Measurements from ENCODE around the gene LYSMD1.

LYSMD1 gene

GRCh38 chr1:151143986-151144385 lies 21.7 kb downstream of the LYSMD1 start:
- peaks cover 0 to 6% of the 10 kb centered on the region in 2 donors for H3K27me3 Mint-ChIP-seq
- H3K27ac Mint-ChIP-seq = no peak overlapping the region
- no peaks in the 10 kb centered on the region for H3K36me3 Mint-ChIP-seq (ENCODE audit: insufficient read depth)
- no peaks in the 10 kb centered on the region for H3K9me3 Mint-ChIP-seq
- peaks cover 7 to 13% of the 10 kb centered on the region in 2 donors for H3K4me1 Mint-ChIP-seq (ENCODE audit: low read depth in 2 of 2)
- ATAC-seq (replicated peaks) = no peak
- no peak for DNase-seq
- no peak overlapping the region for H3K4me3 Mint-ChIP-seq

GRCh38 chr1:151143057-151143435 lies 22.7 kb downstream of the LYSMD1 start:
- Mint-ChIP-seq H3K4me1 (ENCODE audit: low read depth in 2 of 2) (peaks cover 7 to 13% of the 10 kb centered on the region in 2 donors), H3K36me3 (ENCODE audit: insufficient read depth) (no peaks in the 10 kb centered on the region), H3K27me3 (peaks cover 0 to 6% of the 10 kb centered on the region in 2 donors), H3K9me3 (no peaks in the 10 kb centered on the region), H3K4me3 (no peak overlapping the region), H3K27ac (no peak overlapping the region)
- DNase-seq (no peak), ATAC-seq (replicated peaks) (no peak)

- DNase-seq = no peak
- no peak overlapping the region for H3K4me3 Mint-ChIP-seq
- H3K27me3 Mint-ChIP-seq = peaks cover 0 to 6% of the 10 kb centered on the region in 2 donors
- peaks cover 7 to 13% of the 10 kb centered on the region in 2 donors for H3K4me1 Mint-ChIP-seq (ENCODE audit: low read depth in 2 of 2)
- no peaks in the 10 kb centered on the region for H3K36me3 Mint-ChIP-seq (ENCODE audit: insufficient read depth)
- H3K27ac Mint-ChIP-seq = no peak overlapping the region
- no peak for ATAC-seq (replicated peaks)
- no peaks in the 10 kb centered on the region for H3K9me3 Mint-ChIP-seq
Observed at GRCh38 chr1:151142411-151143056, 23.2 kb downstream of the LYSMD1 start.

GRCh38 chr1:151137789-151138188 lies 27.9 kb downstream of the LYSMD1 start:
- H3K4me3 Mint-ChIP-seq = no peak overlapping the region
- DNase-seq = no peak
- no peaks in the 10 kb centered on the region for H3K9me3 Mint-ChIP-seq
- ATAC-seq (replicated peaks) = no peak
- no peaks in the 10 kb centered on the region for H3K36me3 Mint-ChIP-seq (ENCODE audit: insufficient read depth)
- no peak overlapping the region for H3K27ac Mint-ChIP-seq
- H3K27me3 Mint-ChIP-seq = no peaks in the 10 kb centered on the region
- peaks cover 0 to 4% of the 10 kb centered on the region in 2 donors for H3K4me1 Mint-ChIP-seq (ENCODE audit: low read depth in 2 of 2)

- DNase-seq (no peak), ATAC-seq (replicated peaks) (no peak)
- Mint-ChIP-seq H3K4me1 (ENCODE audit: low read depth in 2 of 2) (peaks cover 1 to 4% of the 10 kb centered on the region in 2 donors), H3K36me3 (ENCODE audit: insufficient read depth) (no peaks in the 10 kb centered on the region), H3K27ac (no peak overlapping the region), H3K4me3 (no peak overlapping the region), H3K27me3 (peaks cover 0 to 14% of the 10 kb centered on the region in 2 donors), H3K9me3 (no peaks in the 10 kb centered on the region)
Observed at GRCh38 chr1:151135433-151136385, 30.0 kb downstream of the LYSMD1 start.

GRCh38 chr1:151134991-151135390 lies 30.7 kb downstream of the LYSMD1 start:
- no peaks in the 10 kb centered on the region for H3K9me3 Mint-ChIP-seq
- peaks cover 0 to 16% of the 10 kb centered on the region in 2 donors for H3K27me3 Mint-ChIP-seq
- no peaks in the 10 kb centered on the region for H3K36me3 Mint-ChIP-seq (ENCODE audit: insufficient read depth)
- ATAC-seq (replicated peaks) (no peak), DNase-seq (no peak)
- H3K4me1 Mint-ChIP-seq (ENCODE audit: low read depth in 2 of 2) = peaks cover 1 to 4% of the 10 kb centered on the region in 2 donors
- no peak overlapping the region for H3K4me3 Mint-ChIP-seq
- H3K27ac Mint-ChIP-seq = no peak overlapping the region

GRCh38 chr1:151134396-151134795 lies 31.3 kb downstream of the LYSMD1 start:
- DNase-seq (no peak), ATAC-seq (replicated peaks) (no peak)
- Mint-ChIP-seq H3K27me3 (peaks cover 0 to 16% of the 10 kb centered on the region in 2 donors), H3K9me3 (no peaks in the 10 kb centered on the region), H3K4me3 (no peak overlapping the region), H3K27ac (no peak overlapping the region), H3K4me1 (ENCODE audit: low read depth in 2 of 2) (peaks cover 1 to 4% of the 10 kb centered on the region in 2 donors), H3K36me3 (ENCODE audit: insufficient read depth) (no peaks in the 10 kb centered on the region)

GRCh38 chr1:151133018-151133806 lies 32.5 kb downstream of the LYSMD1 start:
- Mint-ChIP-seq H3K27ac (no peak overlapping the region), H3K9me3 (no peaks in the 10 kb centered on the region), H3K27me3 (peaks cover 0 to 16% of the 10 kb centered on the region in 2 donors), H3K36me3 (ENCODE audit: insufficient read depth) (peaks cover 5% of the 10 kb centered on the region), H3K4me3 (no peak overlapping the region), H3K4me1 (ENCODE audit: low read depth in 2 of 2) (peaks cover 1 to 4% of the 10 kb centered on the region in 2 donors)
- ATAC-seq (replicated peaks) = no peak
- DNase-seq = no peak

GRCh38 chr1:151132335-151133017 lies 33.2 kb downstream of the LYSMD1 start:
- Mint-ChIP-seq H3K36me3 (ENCODE audit: insufficient read depth) (peaks cover 5% of the 10 kb centered on the region), H3K4me3 (peak overlapping the region in 1 of 2 donors; percentile 70), H3K27me3 (peaks cover 0 to 16% of the 10 kb centered on the region in 2 donors), H3K4me1 (ENCODE audit: low read depth in 2 of 2) (peaks cover 1 to 4% of the 10 kb centered on the region in 2 donors), H3K9me3 (no peaks in the 10 kb centered on the region), H3K27ac (no peak overlapping the region)
- DNase-seq = no peak
- ATAC-seq (replicated peaks) = no peak

- peaks cover 0 to 16% of the 10 kb centered on the region in 2 donors for H3K27me3 Mint-ChIP-seq
- H3K27ac Mint-ChIP-seq = no peak overlapping the region
- ATAC-seq (replicated peaks) (no peak), DNase-seq (no peak)
- peak overlapping the region; percentile 45 to 70 for H3K4me3 Mint-ChIP-seq
- peaks cover 8% of the 10 kb centered on the region for H3K36me3 Mint-ChIP-seq (ENCODE audit: insufficient read depth)
- no peaks in the 10 kb centered on the region for H3K9me3 Mint-ChIP-seq
- H3K4me1 Mint-ChIP-seq (ENCODE audit: low read depth in 2 of 2) = peaks cover 1 to 3% of the 10 kb centered on the region in 2 donors
Observed at GRCh38 chr1:151131701-151132334, 33.9 kb downstream of the LYSMD1 start.

GRCh38 chr1:151130987-151131586 lies 34.6 kb downstream of the LYSMD1 start:
- peaks cover 0 to 16% of the 10 kb centered on the region in 2 donors for H3K27me3 Mint-ChIP-seq
- DNase-seq (peak; percentile 23 to 45 (median 39)), ATAC-seq (replicated peaks) (peak; percentile 98)
- no peaks in the 10 kb centered on the region for H3K9me3 Mint-ChIP-seq
- peak overlapping the region; percentile 45 to 70 for H3K4me3 Mint-ChIP-seq
- H3K36me3 Mint-ChIP-seq (ENCODE audit: insufficient read depth) = peaks cover 8% of the 10 kb centered on the region
- H3K27ac Mint-ChIP-seq = no peak overlapping the region
- peaks cover 0 to 1% of the 10 kb centered on the region in 2 donors for H3K4me1 Mint-ChIP-seq (ENCODE audit: low read depth in 2 of 2)

- peaks cover 0 to 8% of the 10 kb centered on the region in 2 donors for H3K4me1 Mint-ChIP-seq (ENCODE audit: low read depth in 2 of 2)
- no peaks in the 10 kb centered on the region for H3K9me3 Mint-ChIP-seq
- peaks cover 16% of the 10 kb centered on the region for H3K36me3 Mint-ChIP-seq (ENCODE audit: insufficient read depth)
- ATAC-seq (replicated peaks) = no peak
- no peak overlapping the region for H3K4me3 Mint-ChIP-seq
- H3K27me3 Mint-ChIP-seq = peaks cover 0 to 16% of the 10 kb centered on the region in 2 donors
- no peak for DNase-seq
- no peak overlapping the region for H3K27ac Mint-ChIP-seq
Observed at GRCh38 chr1:151128800-151129199, 36.9 kb downstream of the LYSMD1 start.
